ENCODE measurements around the gene EEPD1. TPM values are rescaled to one million over a fixed set of nuclear protein-coding genes. Genes with fewer than 3 reads are reported as not detected.

The EEPD1 gene
- total and polyA plus RNA-seq, 4 donors = 2.3 to 12.3 (median 7.1) TPM

DNA sequence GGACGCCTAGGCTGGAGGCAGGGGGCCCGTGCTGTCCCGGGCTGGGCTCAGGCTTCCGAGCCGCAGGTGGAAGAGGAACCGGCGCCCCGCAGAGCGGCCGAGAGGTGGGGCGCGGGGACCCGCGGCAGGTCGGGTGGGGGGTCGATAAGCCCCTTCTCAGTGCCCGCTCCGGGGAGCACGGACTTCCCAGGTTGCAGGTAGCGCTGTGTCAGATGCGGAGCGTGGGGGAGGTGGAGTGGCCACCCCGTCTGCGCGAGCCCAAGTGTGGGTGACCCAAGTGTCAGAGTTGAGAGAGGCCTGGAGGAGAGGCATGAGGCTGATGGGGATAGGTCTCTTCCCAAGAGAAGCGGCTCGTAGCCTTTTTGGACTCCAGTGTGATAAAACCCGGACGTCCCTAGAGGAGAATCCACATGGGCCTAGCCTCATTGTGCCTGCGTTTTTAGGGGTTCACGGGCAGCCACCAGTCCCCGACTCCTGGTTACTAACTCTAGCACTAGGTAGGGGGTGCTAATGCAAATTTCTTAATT, 580 bp downstream of the EEPD1 start:
- peak overlapping the region; percentile 89 to 93 for H3K9ac ChIP-seq (ENCODE audit: low read depth in 1 of 2, low read length in 2 of 2)
- peaks cover 13 to 79% (median 60%) of the 10 kb centered on the region in 4 donors for H3K4me1 ChIP-seq (ENCODE audit: control insufficient read depth in 4 of 4, insufficient read depth in 4 of 4, low read length in 3 of 4)
- no peaks in the 10 kb centered on the region for H3K36me3 ChIP-seq (ENCODE audit: control insufficient read depth in 4 of 4, insufficient read depth in 3 of 4, low read depth in 1 of 4, low read length in 3 of 4)
- peak overlapping the region; percentile 93 to 95 for H3K27ac ChIP-seq (ENCODE audit: low read depth in 1 of 2, low read length in 2 of 2)
- peak overlapping the region; percentile 73 to 85 (median 81) for H3K4me3 ChIP-seq (ENCODE audit: low read depth in 1 of 3, low read length in 3 of 3)
- TF ChIP-seq RAD21 (IDR thresholded peaks at IDR 0.05) = no peak
- TF ChIP-seq HNF4G (IDR thresholded peaks at IDR 0.05) = no peak
- TF ChIP-seq, protein P1, sequence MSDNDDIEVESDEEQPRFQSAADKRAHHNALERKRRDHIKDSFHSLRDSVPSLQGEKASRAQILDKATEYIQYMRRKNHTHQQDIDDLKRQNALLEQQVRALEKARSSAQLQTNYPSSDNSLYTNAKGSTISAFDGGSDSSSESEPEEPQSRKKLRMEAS (IDR thresholded peaks at IDR 0.05) = no peak
- TF ChIP-seq, protein P2, sequence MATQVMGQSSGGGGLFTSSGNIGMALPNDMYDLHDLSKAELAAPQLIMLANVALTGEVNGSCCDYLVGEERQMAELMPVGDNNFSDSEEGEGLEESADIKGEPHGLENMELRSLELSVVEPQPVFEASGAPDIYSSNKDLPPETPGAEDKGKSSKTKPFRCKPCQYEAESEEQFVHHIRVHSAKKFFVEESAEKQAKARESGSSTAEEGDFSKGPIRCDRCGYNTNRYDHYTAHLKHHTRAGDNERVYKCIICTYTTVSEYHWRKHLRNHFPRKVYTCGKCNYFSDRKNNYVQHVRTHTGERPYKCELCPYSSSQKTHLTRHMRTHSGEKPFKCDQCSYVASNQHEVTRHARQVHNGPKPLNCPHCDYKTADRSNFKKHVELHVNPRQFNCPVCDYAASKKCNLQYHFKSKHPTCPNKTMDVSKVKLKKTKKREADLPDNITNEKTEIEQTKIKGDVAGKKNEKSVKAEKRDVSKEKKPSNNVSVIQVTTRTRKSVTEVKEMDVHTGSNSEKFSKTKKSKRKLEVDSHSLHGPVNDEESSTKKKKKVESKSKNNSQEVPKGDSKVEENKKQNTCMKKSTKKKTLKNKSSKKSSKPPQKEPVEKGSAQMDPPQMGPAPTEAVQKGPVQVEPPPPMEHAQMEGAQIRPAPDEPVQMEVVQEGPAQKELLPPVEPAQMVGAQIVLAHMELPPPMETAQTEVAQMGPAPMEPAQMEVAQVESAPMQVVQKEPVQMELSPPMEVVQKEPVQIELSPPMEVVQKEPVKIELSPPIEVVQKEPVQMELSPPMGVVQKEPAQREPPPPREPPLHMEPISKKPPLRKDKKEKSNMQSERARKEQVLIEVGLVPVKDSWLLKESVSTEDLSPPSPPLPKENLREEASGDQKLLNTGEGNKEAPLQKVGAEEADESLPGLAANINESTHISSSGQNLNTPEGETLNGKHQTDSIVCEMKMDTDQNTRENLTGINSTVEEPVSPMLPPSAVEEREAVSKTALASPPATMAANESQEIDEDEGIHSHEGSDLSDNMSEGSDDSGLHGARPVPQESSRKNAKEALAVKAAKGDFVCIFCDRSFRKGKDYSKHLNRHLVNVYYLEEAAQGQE (IDR thresholded peaks at IDR 0.05) = no peak
- no peak for TF ChIP-seq ATF3 (IDR thresholded peaks at IDR 0.05)
- TF ChIP-seq JUND (IDR thresholded peaks at IDR 0.05) = no peak
- TF ChIP-seq RXRA (IDR thresholded peaks at IDR 0.05) = no peak
- TF ChIP-seq TAF1 (conservative IDR thresholded peaks at IDR 0.05) = no peak
- TF ChIP-seq YY1 (IDR thresholded peaks at IDR 0.05) = no peak
- no peak for TF ChIP-seq FOXA1 (IDR thresholded peaks at IDR 0.05)
- no peak for TF ChIP-seq FOXA2 (IDR thresholded peaks at IDR 0.05)
- no peak for TF ChIP-seq NR2F2 (IDR thresholded peaks at IDR 0.05)
- TF ChIP-seq SP1 (IDR thresholded peaks at IDR 0.05) = no peak
- no peak for TF ChIP-seq HNF4A (conservative IDR thresholded peaks at IDR 0.05)
- TF ChIP-seq, protein P3, sequence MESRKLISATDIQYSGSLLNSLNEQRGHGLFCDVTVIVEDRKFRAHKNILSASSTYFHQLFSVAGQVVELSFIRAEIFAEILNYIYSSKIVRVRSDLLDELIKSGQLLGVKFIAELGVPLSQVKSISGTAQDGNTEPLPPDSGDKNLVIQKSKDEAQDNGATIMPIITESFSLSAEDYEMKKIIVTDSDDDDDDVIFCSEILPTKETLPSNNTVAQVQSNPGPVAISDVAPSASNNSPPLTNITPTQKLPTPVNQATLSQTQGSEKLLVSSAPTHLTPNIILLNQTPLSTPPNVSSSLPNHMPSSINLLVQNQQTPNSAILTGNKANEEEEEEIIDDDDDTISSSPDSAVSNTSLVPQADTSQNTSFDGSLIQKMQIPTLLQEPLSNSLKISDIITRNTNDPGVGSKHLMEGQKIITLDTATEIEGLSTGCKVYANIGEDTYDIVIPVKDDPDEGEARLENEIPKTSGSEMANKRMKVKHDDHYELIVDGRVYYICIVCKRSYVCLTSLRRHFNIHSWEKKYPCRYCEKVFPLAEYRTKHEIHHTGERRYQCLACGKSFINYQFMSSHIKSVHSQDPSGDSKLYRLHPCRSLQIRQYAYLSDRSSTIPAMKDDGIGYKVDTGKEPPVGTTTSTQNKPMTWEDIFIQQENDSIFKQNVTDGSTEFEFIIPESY (IDR thresholded peaks at IDR 0.05) = no peak
- TF ChIP-seq GABPA (IDR thresholded peaks at IDR 0.05 in 1 of 2, conservative IDR thresholded peaks at IDR 0.05 in 1 of 2) = no peak
- TF ChIP-seq, protein P4, sequence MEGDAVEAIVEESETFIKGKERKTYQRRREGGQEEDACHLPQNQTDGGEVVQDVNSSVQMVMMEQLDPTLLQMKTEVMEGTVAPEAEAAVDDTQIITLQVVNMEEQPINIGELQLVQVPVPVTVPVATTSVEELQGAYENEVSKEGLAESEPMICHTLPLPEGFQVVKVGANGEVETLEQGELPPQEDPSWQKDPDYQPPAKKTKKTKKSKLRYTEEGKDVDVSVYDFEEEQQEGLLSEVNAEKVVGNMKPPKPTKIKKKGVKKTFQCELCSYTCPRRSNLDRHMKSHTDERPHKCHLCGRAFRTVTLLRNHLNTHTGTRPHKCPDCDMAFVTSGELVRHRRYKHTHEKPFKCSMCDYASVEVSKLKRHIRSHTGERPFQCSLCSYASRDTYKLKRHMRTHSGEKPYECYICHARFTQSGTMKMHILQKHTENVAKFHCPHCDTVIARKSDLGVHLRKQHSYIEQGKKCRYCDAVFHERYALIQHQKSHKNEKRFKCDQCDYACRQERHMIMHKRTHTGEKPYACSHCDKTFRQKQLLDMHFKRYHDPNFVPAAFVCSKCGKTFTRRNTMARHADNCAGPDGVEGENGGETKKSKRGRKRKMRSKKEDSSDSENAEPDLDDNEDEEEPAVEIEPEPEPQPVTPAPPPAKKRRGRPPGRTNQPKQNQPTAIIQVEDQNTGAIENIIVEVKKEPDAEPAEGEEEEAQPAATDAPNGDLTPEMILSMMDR (IDR thresholded peaks at IDR 0.05; ENCODE audit: low read depth, low read length, missing input control) = no peak
- 3% methylated on average over 32 of the region's 32 CpGs for WGBS
- no peaks in the 10 kb centered on the region for H3K9me3 ChIP-seq (ENCODE audit: control insufficient read depth in 4 of 4, low read length in 3 of 4)
- DNase-seq (ENCODE audit: low spot score) = no peak
- H3K27me3 ChIP-seq (ENCODE audit: control insufficient read depth in 4 of 4, insufficient read depth in 4 of 4, low read length in 3 of 4) = no peaks in the 10 kb centered on the region

Data from liver (tissue), 9 donors.